Stimulated activated CD8-positive, alpha-beta memory T cell treated with anti-CD3 and anti-CD28 coated beads, Interleukin-12 subunit alpha, Interleukin-12 subunit beta, amount 100 ng/mL, for 24 hours (primary cell): ENCODE measurements around the gene B3GLCT.
"Not testable (repeated sequence)": the region's sequence is repeated elsewhere in the genome, so short reads cannot be mapped to it uniquely, and the experiment has no call there.

Experiments
- DNase-seq: peaks from one replicate; pipeline ENCODE4 v3.0.0-alpha.2; 2020; ENCODE audit errors: extremely low read depth

The B3GLCT gene

DNA sequence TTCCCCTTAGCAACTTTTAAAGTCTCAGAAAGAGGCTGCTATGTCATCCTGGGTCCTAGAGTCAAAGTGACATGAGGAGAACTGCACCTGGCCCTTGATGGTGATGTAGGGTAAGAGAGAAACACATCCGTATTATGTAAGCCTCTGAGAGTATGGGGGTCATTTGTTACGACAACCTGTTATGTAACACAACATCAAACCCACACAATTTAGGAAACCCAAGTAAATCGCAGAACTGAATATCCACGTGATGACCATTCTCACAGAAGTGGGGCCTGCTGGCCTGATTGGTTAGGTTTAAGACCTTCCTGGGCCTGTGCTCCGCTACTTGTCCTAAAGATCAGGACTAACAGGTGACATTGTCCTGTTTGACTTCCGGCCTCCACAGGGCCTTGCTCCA lies 15.3 kb upstream of the B3GLCT start:
- DNase-seq, result no peak

DNA sequence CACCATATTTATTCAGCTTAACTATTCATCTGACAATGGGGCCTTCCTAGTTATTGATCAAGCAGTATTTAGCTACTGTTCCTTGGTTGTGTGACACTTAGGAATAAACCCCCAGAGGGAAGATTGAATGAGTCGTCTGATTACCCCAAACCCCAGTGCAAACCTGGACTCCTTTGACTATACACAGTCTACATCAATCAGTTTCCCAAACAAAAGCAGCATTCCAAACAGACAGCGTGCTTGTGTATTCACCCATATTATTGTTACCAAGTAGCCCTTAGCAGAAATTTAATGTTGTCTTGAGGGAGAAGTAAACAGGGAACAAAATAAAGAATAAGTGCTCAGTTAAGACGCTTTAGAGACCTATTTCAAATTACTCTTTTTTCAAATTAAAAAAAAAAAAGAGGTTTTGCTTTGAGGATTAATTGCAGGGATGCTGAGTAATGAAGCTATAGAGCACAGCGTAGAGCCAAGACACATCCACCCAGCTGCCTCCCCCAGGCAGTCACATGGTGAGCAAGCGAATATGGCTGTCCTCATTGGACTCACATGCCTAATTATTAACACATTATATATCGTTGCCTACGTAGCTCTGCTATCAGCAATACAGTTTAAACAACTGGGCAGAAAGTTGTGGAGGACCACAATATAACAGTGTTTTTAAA lies 14.7 kb upstream of the B3GLCT start:
- DNase-seq, result no peak

DNA sequence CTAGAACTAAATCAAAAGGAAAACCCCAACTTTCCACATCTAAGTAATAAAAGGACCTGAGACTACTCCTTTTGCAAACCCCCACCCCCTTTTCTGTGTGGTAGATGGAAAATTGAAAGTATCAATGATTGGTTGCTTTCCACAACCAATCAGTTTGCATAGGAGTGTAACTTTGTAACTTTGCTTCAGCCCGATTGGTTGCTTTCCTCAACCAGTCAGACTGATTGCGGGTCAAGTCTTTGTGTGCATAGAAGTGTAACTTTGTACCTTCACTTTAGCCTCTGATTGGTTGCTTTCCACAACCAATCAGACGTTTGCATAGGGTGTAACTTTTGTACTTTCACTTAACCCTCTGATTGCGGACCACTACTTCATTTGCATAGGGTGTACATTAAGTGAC lies 8.0 kb upstream of the B3GLCT start:
- DNase-seq, result no peak

DNA sequence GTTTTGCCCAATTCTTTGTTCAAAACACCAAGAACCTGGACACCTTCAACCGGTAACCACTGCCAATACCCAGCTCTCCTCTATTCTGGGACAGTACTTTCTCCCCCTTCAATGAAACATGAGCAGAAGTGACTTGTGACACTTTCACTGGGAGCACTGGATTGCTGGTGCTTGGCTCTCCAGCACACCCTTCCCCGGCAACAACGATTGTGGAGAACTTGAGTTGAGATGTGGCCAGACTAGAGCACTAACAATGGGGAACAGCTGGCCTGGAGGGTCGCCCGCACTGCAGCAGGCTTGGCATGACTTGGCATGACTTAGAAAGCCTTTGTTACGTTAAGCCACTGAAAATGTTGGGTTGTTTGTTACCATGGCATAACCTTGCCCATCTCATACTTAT lies 7.5 kb upstream of the B3GLCT start:
- DNase-seq, result no peak

DNA sequence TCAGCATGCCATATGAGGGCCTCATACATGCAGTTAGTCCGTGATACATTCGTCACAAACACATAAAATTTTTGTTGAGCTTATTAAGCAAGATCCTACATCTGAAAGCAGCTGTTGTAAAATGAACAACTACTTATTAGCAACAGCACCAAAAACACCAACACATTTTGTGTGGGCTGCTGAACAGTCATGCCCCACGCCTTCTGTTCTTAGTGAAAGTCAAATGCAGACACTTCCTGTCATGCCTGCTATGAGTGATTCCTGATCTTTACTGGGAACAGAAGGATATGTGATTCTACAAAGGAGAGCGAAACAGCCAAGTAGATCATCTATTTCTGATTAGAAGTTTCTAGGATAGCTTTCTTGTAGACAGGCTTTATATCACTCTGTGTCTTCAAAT lies 4.2 kb upstream of the B3GLCT start:
- DNase-seq, result no peak

DNA sequence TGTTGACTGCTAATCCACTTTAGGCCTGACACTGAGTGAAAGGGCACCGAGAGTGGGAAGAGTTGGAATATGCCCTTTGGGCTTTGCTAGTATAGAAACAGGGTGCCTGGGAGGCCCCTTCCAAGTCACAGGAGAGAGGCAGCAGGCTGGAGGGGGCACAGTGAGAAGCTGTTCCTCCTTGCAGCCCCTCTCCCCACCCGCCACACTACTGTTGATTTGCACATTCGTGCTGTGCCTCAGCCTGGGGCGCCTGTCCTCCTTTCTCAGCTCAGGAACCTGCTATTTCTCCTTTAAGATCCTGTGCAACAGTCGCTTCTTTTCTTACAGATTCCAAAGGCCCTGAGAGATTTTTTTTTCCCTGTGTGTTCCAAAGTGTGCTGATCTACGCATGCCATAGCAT lies 2.8 kb upstream of the B3GLCT start:
- no peak for DNase-seq

DNA sequence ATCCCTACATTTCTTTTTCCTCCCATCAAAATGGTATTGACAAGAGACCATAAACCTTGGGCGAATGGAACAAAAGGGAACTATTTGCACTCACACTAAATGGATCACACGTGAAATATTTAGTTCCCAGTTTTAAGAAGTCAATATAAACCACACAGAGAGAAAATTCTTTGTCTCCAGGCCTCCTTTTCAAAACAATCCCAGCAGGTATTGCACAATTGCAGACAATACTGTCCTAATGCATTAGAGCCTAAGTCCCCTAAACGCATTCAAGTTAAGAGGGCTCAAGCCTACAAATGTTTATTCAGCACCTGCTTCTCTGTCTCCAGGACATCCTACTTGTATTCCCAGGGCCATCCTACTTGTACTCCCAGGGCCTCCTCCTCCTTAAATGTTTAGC lies 1.3 kb upstream of the B3GLCT start:
- DNase-seq, result no peak

DNA sequence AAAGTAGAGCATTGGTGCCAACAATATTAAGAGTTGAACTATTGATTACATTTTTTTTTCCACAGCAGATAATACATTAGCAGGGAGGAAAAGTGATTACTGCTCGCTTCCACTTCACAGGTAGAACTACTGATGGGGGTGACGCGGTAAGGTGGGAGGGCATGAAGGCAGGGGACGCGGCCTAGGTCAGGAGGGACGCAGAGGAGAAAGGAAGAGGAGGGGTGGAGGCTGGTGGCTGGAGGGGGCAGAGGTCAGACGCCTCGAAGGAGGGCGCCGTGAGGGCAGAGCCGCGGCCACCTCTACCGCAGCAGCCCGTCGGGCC lies 287 bp upstream of the B3GLCT start:
- DNase-seq, result no peak

DNA sequence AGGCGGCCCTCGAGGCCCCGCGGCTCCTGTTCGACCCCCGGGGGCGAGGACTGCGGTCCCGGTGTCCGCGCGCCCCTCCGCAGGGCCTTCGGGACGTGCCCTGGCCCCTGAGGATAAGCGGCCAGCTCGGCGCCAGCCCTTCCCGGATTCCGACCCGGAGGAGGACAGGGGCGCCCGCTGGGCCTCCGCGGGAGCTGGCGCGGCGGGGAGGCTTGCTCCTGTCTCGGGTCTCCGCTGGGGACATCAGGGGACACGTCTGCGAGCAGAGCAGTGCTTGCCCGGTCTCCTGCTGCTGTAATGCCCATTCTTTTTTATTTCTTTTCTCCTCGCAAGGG lies 829 bp downstream of the B3GLCT start:
- DNase-seq, result no peak

DNA sequence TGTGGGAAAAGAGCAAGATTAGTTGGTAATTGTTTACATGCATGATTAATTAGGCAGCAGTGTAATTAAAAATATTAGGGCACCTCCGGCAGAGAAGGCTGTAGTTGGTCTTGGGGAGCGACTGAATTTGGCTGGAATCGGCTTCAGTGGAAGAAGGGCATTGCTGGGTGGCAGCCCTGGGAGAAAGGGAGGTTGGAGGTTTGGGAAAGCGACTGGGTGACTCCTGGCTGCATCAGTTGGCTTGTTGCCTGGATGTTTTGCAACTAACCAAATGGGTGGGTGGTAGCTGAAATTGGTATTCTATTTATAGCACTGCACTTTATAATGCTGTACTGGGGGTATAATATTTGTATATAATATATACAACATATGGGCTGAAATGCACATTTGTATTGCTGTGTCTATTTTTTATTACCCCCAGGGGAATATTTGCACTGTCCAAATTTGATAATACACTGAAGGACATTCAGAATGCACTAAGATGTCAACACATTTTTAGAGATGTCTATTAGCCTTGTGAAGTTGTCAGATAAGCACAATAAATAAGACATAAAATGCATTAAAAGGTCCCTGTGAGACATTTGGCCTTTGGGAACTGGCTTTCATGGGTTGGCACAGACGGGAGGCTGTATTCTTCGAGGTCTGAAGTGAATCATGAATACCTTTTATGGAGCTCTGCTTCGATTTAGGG lies 1.7 kb downstream of the B3GLCT start:
- DNase-seq, result no peak

DNA sequence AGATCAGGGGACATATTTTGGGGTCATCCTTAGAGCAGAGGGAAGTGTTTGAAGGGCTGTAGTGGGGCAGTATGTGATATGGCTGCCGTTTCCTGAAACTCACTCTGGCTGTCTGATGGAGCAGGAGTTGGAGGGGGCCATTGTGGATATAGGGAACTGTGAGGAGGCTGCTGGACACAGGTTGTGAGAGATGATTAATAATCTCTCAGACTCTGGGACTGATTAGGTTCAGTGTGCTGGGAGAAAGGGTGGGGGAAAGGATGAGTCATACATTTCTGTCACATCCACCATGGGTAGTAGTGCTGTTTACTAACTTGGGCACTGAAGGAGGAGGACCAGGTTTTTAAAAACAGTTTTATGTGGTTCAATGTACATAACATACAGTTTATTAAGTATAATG lies 4.8 kb downstream of the B3GLCT start:
- DNase-seq, result no peak

DNA sequence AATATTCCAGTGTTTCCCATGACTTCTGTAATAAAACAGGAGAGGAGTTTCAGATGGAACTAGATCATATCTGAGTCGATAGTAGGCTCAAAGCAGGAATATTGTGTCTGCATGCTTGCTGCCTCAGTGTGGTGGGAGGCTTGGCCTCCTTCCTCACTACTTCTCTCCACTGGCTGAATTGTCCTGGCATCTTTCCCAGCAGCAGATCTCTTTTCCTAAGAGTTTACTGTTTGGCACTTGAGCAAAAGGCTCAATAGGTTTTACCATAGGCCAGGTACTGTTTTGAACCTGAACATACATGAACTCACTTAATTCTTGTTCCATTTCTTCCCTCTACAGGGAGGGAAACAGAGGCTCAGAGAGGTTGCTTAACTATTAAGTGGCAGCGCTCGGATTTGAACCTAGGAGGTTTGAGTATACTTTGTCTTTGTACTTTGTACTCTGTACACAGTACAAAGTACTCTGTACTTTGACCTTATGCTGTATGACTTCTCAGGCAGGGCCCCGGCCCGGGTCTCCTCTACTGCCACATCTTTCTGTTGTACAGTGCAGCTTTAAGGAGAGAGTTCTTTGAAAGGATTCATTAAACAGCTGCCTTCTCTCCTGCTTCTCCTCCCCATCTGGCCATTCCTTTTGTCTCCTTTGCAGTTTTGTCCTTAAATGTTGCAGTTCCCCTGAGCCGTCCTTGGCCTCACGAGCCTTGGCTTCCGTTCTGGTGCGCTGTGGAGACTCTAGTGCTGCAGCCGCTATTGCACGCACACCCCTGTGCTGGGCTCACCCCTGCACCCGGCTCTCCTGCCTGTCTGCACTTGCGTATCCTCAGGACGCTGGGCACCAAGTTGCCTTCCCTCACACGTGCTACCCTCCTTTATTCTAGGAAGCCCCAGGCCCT lies 8.1 kb downstream of the B3GLCT start:
- DNase-seq, result no peak

DNA sequence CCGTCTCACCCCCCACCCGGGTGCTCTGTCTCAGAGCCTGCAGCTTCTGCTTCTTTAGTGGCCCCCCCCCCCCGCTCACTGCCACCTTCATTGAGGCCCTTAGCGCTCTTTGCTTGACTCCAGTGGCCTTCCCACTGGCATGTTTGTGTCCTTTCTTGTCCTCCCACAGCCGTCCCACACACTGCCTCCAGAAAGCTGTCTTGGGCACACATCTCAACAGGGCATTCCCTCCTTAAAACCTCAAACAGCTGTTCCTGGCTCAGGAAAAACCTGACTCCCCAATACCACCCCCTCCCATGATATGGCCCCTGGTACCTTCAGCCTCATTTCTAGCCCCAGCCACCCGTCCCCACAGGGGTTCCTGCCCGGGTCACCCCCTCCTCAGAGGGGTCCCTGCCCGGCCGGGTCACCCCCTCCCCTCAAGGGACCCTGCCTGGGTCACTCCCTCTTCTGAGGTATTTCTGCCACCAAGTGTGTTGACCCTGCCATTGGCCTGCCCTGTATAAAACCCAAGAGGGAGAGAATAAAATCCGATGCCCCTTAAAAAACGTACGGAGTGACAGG lies 8.9 kb downstream of the B3GLCT start:
- no peak for DNase-seq

DNA sequence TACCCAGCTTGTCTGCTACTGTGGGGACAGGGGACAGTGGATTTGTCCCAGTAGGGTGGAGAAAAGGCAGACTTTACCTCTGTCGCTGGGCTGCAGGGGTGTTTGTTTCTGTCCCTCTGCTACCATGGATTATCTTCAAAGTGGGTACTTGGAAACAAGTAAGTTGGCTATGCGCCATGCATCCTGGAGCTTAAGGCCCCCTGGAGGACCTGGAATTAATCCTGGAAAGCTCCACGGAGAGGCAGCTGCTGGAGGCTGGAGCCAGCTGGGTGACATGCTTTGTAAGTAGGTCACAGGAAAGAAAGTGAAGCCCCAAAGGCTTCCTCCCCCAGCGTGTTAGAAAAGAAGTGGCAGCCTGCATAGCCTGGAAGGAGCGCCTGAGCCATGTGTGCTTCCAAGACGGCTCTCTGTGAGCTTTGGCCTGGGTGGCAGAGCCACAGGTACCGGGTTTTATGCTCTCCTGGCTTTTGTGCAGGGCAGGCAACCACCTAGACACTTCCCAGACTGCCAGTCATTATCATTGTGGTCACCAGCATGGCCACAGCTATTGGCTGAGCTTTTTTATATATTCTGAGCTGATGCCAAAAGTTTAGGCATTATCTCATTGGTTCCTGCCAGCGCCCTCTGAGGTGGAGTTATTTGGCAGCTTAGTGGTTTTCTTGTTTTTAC lies 9.5 kb downstream of the B3GLCT start:
- no peak for DNase-seq

DNA sequence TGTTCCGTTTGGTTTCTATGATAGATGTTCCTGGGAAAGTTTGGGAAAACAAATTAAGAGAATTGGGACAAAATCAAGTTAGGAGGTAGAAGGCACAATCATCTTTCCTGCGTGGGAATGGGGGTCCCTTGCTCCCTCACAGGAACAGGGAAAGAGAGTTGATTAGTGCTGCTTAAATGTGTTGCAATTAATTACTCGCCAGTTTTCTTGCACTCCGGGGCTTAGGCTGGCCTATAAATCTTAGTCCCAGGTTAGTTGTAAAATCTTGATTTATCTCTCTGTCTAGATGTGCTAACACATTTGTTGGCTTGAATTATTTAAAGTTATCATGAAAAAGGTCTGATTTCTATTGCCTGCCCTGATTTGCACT lies 10.1 kb downstream of the B3GLCT start:
- DNase-seq, result no peak

DNA sequence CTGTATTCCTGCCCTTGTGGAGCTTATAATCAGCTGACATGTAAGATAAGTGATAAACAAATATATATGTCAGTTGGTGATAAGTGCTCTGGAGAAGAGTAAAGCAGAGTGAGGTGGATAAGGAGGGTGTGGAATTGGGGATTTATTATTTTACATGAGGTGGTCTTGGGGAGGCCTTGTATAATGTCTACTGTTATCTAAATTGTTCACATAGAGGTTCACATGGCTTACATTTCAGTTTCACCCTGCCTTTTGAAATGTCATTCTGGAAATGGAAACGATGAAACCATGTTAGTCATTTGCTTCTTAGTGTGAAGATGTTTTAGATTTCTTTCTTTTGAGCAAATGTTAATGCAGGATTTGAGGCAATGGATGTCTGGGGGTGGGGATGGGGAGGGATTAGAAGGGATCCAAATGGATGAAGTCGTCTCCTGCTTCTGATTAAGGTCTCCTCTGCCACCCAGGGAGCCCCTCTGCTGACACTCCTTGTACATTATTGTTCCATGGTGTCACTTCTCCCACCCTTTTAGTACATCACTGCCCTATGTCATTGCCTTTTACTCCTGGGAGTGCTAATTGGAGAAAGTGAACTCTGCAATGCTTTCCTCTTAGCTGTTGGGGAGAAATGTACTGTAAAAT lies 14.0 kb downstream of the B3GLCT start:
- no peak for DNase-seq

DNA sequence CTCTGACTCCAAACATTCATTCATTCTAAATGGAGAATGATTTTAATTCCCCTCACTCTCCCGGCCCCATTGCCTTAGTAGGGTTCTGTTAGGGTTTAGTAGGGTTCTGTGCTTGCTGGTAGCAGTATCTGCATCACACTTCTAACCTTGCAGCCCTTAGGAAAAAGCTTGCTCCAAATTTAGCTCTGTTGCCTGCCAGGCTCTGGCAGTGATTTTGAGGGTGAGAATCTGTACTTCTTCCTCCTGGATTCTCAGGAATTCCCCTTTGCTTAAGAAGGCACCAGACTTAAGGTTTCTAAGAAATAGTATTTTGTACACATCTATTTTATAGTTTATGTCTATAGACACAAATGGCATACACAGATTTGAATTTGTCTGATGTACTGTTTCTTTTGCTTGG lies 14.7 kb downstream of the B3GLCT start:
- DNase-seq, result no peak

DNA sequence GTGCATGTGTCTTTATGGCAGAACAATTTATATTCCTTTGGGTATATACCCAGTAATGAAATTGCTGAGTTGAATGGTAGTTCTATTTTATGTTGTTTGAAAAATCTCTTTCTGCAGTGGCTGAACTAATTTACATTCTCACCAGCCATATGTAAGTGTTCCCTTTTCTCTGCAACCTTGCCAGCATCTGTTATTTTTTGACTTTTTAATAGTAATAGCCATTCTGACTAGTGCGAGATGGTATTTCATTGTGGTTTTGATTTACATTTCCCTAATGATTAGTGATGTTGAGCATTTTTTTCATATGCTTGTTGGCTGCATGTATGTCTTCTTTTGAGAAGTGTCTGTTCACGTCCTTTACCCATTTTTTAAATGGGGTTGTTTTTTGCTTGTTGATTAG lies 17.1 kb downstream of the B3GLCT start:
- DNase-seq, result not testable (repeated sequence)

DNA sequence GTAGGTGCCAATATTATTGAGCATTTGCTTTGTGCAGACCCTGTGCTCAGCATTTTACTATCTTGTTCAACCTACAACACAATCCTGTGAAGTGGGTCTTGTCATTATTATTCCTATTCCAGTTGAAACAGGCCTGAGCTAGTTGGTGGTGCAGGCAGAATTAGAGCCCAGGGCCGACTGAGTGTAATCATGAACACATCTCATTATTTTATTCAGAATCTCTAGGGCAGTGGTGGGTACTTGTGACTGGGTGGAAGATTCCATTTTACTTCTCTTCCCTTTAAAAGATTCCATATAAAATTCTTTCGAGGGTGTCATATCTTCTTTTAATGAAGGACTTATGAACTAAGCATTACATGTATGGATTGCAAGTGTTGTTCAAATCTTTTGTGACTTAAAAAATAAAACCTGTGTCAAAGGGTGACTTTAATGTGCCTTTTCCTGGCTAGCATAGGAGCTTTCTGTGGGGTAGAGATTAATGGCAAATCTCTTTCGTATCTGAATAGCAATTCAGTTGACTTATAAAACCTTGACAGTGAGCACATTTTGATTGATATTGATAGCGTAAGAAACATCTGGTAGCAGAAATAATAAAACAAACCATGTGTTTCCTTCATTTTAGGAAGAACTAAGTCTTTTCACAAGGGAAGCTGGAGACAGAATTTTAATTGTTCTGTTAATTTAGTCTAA lies 20.3 kb downstream of the B3GLCT start:
- DNase-seq, result no peak

DNA sequence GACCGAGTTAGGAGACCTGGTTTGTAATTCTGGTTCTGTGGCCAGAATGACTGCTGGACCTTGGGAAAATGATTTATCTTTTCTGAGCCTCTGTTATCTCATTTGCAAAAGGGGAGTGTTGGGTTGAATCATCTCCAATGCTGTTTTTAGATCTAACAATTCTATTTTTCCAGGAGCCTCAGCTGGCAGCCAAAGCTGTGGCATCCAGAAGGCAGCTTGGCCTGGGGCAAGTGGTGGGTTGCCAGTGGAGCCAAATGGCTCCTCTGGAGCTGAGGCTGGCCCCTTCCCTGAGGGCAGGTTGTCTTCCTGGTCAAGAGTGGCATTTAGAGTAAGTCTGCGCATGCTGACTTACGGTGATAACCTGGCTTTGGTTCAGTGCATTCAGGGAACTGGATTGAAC lies 21.3 kb downstream of the B3GLCT start:
- DNase-seq, result no peak

DNA sequence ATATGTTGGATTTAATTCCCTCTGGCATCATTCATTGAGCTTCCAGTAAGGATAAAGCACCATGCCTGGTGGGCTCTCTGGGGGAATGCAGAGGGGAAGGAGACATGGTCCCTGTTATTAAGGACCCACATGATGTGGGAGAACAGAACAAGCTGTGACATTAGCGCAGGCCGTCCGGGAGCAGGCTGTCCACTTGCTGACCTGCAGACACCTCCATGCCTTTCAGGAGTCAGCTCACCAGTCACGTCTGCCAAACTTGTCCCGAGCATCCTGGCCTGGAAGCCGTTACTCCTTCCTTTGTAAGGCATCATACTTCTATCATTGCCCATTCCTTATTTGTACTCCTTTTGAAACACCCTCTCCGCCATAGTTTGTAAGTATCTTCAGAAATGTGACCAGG lies 23.4 kb downstream of the B3GLCT start:
- no peak for DNase-seq
